Gastroesophageal sphincter (tissue), 4 donors: ENCODE data around the gene PIGS. TPM values are rescaled to one million over a fixed set of nuclear protein-coding genes. Genes with fewer than 3 reads are reported as not detected.

Experiments used
- ATAC-seq: fragments of 150-250 bp; one replicate; pipeline ENCODE4 v1.9.1; 2016; ENCODE audit warnings: mild to moderate bottlenecking, moderate library complexity
- H3K27ac ChIP-seq, 4 donors: fragments of 200-600 bp; sonication (generic) in 3 of 4; 1 replicate in 3 of 4; 2 replicates in 1 of 4; pipeline ENCODE4 v1.5.1; 2016 to 2019
- H3K27me3 ChIP-seq: fragments of 200-600 bp; sonication (generic); one replicate; pipeline ENCODE4 v1.5.1; 2019
- H3K36me3 ChIP-seq, 2 donors: fragments of 200-600 bp; sonication (generic); one replicate each; pipeline ENCODE4 v1.5.1; 2019; ENCODE audit warnings: control low read depth in 1 of 2
- H3K4me1 ChIP-seq, 3 donors: fragments of 200-600 bp; sonication (generic); 1 replicate in 2 of 3; 2 replicates in 1 of 3; pipeline ENCODE4 v1.5.1; 2016 to 2019; ENCODE audit warnings: control low read depth in 2 of 3
- H3K4me3 ChIP-seq, 2 donors: fragments of 200-600 bp; sonication (generic); one replicate each; pipeline ENCODE4 v1.5.1; 2019; ENCODE audit warnings: mild to moderate bottlenecking in 1 of 2, moderate library complexity in 1 of 2
- H3K9me3 ChIP-seq, 3 donors: fragments of 200-600 bp; sonication (generic); one replicate each; pipeline ENCODE4 v1.5.1; 2017 to 2019; ENCODE audit warnings: control low read depth in 2 of 3
- EP300 ChIP-seq: sonication (generic); formaldehyde crosslinking; IDR thresholded peaks from one replicate; pipeline ENCODE4 v1.6.1; 2017; ENCODE audit warnings: antibody characterized with exemption, mild to moderate bottlenecking
- POLR2A ChIP-seq, 2 donors: fragments of 450-650 bp; IDR thresholded peaks; one replicate each; pipeline ENCODE4 v1.6.1; 2017; ENCODE audit warnings: antibody characterized with exemption in 2 of 2, mild to moderate bottlenecking in 2 of 2, moderate library complexity in 1 of 2
- POLR2AphosphoS5 ChIP-seq: sonication (generic); formaldehyde crosslinking; IDR thresholded peaks from one replicate; pipeline ENCODE4 v1.6.1; 2017; ENCODE audit warnings: antibody characterized with exemption
- WGBS, 2 donors: methylation state at CpG; one replicate each; pipeline ENCODE4 v1.1.5; 2018; ENCODE audit warnings: low coverage in 1 of 2; 5-methylcytosine and 5-hydroxymethylcytosine counted together
- total RNA-seq, 4 donors: library from RNA; depleted of rRNA; stranded (reverse); fragments of >200 nt; gene quantifications; one replicate each; pipeline ENCODE4 v1.1.0, GENCODE V29; 2016
- TF ChIP-seq, protein P1 (sequence below), 4 experiments: fragments of 200-600 bp in 2 of 4; fragments of 450-650 bp in 2 of 4; sonication (generic) in 1 of 4; IDR thresholded peaks; one replicate each; pipeline ENCODE4 v1.5.1; 2017 to 2019; ENCODE audit warnings: antibody characterized with exemption in 4 of 4, mild to moderate bottlenecking in 2 of 4, moderate library complexity in 2 of 4

PIGS gene
- total RNA-seq, 4 donors from 2014 or later = 40.8 to 90.4 (median 64.5) TPM

DNA sequence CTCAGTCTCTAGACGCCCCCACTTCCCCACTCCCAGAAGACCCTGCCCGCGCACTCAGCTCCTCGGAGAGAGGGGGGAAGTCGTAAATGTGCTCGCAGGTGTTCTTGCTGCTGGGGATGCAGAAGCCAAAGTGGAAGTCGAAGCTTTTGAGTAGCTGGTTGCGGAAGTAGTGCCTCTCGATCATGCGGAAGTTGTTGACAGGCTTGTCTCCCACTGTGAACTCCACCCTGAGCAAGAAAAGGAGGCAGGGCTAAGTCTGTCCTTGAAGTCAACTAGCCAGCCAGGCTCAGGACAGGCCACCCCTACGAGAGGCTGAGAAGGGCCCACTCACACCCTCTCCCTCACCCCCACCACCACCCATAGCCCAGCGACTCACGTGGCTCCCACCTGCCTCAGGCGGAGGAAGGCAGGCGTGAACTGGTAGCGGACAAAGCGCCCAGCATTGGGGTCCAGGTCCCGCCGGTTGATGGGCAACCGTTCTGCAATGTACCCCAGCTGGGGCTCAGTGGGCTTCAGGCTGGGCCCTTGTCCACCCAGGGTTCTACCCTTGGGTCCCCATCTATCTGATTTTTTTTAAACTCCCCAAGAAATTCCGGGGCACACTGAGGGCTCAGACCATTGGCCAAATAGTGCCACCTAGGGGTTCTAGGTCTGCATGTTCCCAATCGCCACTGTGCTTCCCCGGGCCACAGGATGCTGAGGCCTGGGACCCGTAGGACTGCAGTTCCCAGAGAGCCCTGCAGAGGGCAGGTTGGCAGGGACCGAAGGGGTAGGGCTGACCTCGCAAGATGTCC lies 23.5 kb downstream of the PIGS start:
- 74 to 93% methylated on average over 6 to 8 of the region's 26 CpGs for WGBS, 2 donors
- Histone ChIP-seq H3K9me3 (no peaks in the 10 kb centered on the region), H3K4me3 (no peak overlapping the region), H3K27ac (peak overlapping the region in 1 of 4 donors; percentile 37), H3K4me1 (peaks cover 0 to 47% (median 15%) of the 10 kb centered on the region in 3 donors), H3K27me3 (no peaks in the 10 kb centered on the region), H3K36me3 (peaks cover 0 to 19% of the 10 kb centered on the region in 2 donors)
- peak; percentile 62 for ATAC-seq
- no peak for TF ChIP-seq POLR2A (IDR thresholded peaks at IDR 0.05)
- TF ChIP-seq, protein P1, sequence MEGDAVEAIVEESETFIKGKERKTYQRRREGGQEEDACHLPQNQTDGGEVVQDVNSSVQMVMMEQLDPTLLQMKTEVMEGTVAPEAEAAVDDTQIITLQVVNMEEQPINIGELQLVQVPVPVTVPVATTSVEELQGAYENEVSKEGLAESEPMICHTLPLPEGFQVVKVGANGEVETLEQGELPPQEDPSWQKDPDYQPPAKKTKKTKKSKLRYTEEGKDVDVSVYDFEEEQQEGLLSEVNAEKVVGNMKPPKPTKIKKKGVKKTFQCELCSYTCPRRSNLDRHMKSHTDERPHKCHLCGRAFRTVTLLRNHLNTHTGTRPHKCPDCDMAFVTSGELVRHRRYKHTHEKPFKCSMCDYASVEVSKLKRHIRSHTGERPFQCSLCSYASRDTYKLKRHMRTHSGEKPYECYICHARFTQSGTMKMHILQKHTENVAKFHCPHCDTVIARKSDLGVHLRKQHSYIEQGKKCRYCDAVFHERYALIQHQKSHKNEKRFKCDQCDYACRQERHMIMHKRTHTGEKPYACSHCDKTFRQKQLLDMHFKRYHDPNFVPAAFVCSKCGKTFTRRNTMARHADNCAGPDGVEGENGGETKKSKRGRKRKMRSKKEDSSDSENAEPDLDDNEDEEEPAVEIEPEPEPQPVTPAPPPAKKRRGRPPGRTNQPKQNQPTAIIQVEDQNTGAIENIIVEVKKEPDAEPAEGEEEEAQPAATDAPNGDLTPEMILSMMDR (IDR thresholded peaks at IDR 0.05) = peak; percentile 68 to 88 (median 82)
- no peak for TF ChIP-seq EP300

DNA sequence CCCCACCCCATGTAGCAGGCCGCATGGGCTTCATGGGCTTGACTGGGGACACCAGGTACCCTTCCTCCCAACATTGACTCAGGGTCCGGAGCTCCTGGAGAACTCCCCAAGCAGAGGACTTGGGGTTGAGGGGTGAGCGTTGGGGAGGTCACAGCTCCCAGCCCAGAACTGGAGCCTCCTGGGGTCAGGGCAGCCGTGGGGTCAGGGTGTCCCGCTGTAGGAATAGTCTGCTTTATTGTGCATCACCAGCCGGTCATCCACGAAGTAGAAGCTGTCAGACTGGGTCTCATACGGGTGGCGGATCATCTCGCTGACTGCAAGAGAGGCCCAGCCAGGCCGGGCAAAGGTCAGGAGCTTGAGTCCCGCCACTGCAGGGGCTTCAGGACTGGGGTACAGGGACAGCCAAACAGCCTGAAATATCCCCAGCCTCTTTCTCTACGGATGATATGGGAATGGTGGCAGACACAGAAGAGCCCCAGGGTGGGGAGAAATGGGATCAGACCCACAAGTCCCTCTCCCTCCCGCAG lies 24.2 kb downstream of the PIGS start:
- no peaks in the 10 kb centered on the region for H3K27me3 ChIP-seq
- ATAC-seq = no peak
- no peak overlapping the region for H3K4me3 ChIP-seq
- peaks cover 0 to 41% (median 12%) of the 10 kb centered on the region in 3 donors for H3K4me1 ChIP-seq
- TF ChIP-seq POLR2AphosphoS5 (no peak), POLR2A (IDR thresholded peaks at IDR 0.05) (no peak), EP300 (no peak)
- TF ChIP-seq, protein P1 (IDR thresholded peaks at IDR 0.05) = no peak
- H3K36me3 ChIP-seq = peaks cover 0 to 19% of the 10 kb centered on the region in 2 donors
- H3K27ac ChIP-seq = no peak overlapping the region
- H3K9me3 ChIP-seq = no peaks in the 10 kb centered on the region
- WGBS, 2 donors = 100% methylated on average over 1 of the region's 14 CpGs; no CpG with 5 or more reads in 1 of the 2 donors

DNA sequence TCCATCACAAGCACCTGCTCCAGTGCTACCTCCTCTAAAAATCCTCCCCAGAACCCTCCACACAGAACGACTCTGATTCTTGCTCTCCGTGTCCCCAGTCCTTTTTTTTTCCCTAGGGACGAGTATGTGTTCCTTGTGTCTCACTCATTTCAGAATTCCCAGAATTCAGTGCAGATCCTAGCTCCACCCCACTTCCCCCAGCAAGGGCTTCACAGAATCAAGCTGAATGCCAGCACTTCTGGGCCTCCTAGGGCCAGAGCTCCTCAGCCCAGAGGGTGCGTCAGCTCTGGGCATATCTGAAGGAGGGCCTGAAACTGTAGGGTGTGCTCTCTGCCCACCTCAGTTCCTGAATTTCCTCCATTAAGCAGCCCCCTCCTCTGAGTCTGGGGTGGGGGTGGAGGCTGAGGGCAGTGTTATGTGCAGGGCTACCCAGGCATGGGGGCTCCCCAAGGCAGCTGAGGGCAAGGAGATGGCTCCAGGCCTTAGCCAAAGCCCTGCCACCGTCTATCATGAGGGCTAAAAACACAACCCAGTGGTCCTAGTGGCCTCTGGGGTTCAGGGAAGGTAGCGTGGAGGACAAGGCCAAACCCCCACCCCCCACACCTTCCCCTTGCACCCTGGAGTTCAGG lies 25.4 kb downstream of the PIGS start:
- 58 to 62% methylated on average over 3 to 4 of the region's 6 CpGs for WGBS, 2 donors
- no peak for TF ChIP-seq POLR2AphosphoS5
- TF ChIP-seq, protein P1 (IDR thresholded peaks at IDR 0.05) = no peak
- no peak for TF ChIP-seq EP300
- no peak for TF ChIP-seq POLR2A (IDR thresholded peaks at IDR 0.05)
- H3K27ac ChIP-seq = no peak overlapping the region
- H3K4me1 ChIP-seq = peaks cover 0 to 28% (median 2%) of the 10 kb centered on the region in 3 donors
- H3K27me3 ChIP-seq = no peaks in the 10 kb centered on the region
- H3K4me3 ChIP-seq = no peak overlapping the region
- peaks cover 0 to 19% of the 10 kb centered on the region in 2 donors for H3K36me3 ChIP-seq
- ATAC-seq = no peak
- H3K9me3 ChIP-seq = no peaks in the 10 kb centered on the region

DNA sequence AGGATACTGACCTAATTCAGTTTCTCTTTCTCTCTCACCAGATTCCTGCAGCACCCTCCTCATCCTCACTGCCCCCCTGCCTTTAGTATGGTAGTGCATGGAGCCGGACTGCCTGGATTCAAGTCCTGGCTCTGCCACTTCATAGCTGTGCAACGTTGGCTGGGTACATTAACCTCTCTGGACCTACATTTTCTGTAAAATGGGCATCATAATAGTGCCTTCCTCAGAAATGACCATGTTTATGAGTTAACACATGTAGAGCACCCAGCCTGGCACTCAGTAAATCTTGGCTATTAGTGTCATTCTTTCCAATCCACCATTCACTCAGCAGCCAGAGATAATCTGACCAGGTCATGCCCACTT lies 26.2 kb downstream of the PIGS start:
- 91 to 100% methylated on average over 1 to 2 of the region's 2 CpGs for WGBS, 2 donors
- TF ChIP-seq EP300 = no peak
- TF ChIP-seq POLR2A (IDR thresholded peaks at IDR 0.05) = no peak

DNA sequence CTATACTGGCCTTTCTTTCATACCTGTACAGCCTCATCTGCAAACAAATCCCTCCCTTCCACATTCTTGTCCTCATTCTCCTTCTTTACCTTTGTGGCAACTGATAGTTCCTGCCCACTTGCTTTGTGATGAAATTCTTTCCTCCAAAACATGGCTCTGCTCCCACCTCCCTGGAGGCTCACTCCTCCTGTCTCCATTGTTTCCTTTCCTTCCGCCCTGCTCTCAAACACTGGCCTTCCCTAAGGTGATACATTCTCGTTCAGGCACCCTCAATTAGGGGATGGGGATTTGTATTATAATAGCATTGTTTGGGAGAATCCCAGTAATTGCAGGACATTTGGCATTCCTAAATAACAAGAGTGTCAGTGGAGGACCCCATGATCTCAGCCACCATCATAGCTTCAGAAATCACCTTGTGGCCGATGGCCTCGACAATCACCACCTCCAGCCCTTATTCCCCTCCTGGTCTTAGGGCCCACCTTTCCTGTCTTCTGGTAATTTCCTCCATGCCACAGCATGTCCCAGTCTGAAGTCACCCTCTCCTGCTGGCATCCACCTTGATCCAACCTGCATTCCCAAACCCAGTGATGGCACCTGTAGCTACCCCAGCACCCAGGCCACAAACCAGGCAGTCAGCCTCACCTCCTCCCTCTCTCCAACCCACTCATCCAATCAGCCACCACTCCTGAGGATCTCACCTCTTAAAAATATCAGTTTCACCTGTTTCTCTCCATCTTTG lies 26.8 kb downstream of the PIGS start:
- H3K9me3 ChIP-seq = no peaks in the 10 kb centered on the region
- peaks cover 0 to 15% (median 2%) of the 10 kb centered on the region in 3 donors for H3K4me1 ChIP-seq
- TF ChIP-seq POLR2AphosphoS5 (no peak), POLR2A (IDR thresholded peaks at IDR 0.05) (no peak), EP300 (no peak)
- TF ChIP-seq, protein P1 (IDR thresholded peaks at IDR 0.05) = no peak
- H3K27ac ChIP-seq = no peak overlapping the region
- H3K36me3 ChIP-seq = peaks cover 0 to 19% of the 10 kb centered on the region in 2 donors
- 72 to 85% methylated on average over 3 to 4 of the region's 4 CpGs for WGBS, 2 donors
- no peak for ATAC-seq
- no peak overlapping the region for H3K4me3 ChIP-seq
- H3K27me3 ChIP-seq = no peaks in the 10 kb centered on the region

More for the DNA sequence above, 26.2 kb downstream of the PIGS start:
- H3K36me3 ChIP-seq = peaks cover 0 to 19% of the 10 kb centered on the region in 2 donors
- H3K4me3 ChIP-seq = no peak overlapping the region
- H3K27me3 ChIP-seq = no peaks in the 10 kb centered on the region
- no peak for ATAC-seq
- no peaks in the 10 kb centered on the region for H3K9me3 ChIP-seq
- no peak overlapping the region for H3K27ac ChIP-seq
- peaks cover 0 to 20% (median 2%) of the 10 kb centered on the region in 3 donors for H3K4me1 ChIP-seq
